K562 (cell line): ENCODE measurements around the gene ADAMTS2. TPM values are rescaled to one million over a fixed set of nuclear protein-coding genes. Genes with fewer than 3 reads are reported as not detected.

Source experiments
- ATAC-seq: fragments of 200-7000 bp; cut with Tn5 transposase; 3 replicates; pipeline ENCODE4 v1.9.1; 2020; ENCODE audit warnings: moderate library complexity
- BruUV-seq: library from RNA; stranded (reverse); fragments of 400-500 nt; replicated peaks from 2 replicates; lab custom pipeline; 2021; lab: Mats Ljungman, UMichigan
- CTCF ChIA-PET: fragments of 300-600 bp; formaldehyde crosslinking; extraction: SDS; loops from one replicate; lab custom pipeline; 2021; ENCODE audit warnings: low intra/inter-chr PET ratio; lab: Yijun Ruan, JAX
- POLR2A ChIA-PET: fragments of 300-600, 350-650 bp; sonication (Branson Sonifier 250); formaldehyde crosslinking; extraction: SDS; loops from one replicate; lab custom pipeline; 2021; ENCODE audit warnings: antibody characterized with exemption, inconsistent platforms; lab: Yijun Ruan, JAX
- DNase-seq, 4 experiments: peaks; one replicate each; pipeline versions ENCODE4 v3.0.0 to v3.0.0-alpha.2; 2011 to 2018; ENCODE audit warnings: low spot score in 3 of 4, mixed read lengths in 3 of 4; ENCODE audit errors: extremely low read depth in 1 of 4
- FAIRE-seq: peaks from 2 replicates; lab custom pipeline; 2011; peaks lifted over from hg19 to GRCh38; lab: Jason Lieb, UNC
- H2AFZ ChIP-seq: 2 replicates; pipeline ENCODE4 v1.6.0; 2011; ENCODE audit warnings: low read depth, low read length, control low read depth, inconsistent platforms
- H3K27ac ChIP-seq: fragments of 200-600 bp; 3 replicates; pipeline ENCODE4 v1.8.0; 2011; ENCODE audit warnings: low read depth, mild to moderate bottlenecking, control low read depth, inconsistent platforms, low read length, moderate library complexity, mixed read lengths; ENCODE audit errors: extremely low read depth
- H3K27me3 ChIP-seq, 2 experiments: fragments of 300-600 bp in 1 of 2; 2 replicates in 1 of 2; 3 replicates in 1 of 2; pipeline versions ENCODE4 v1.6.0 to v1.8.0; 2011; ENCODE audit warnings: inconsistent platforms in 2 of 2, low read length in 2 of 2, mild to moderate bottlenecking in 1 of 2, mixed read lengths in 1 of 2, moderate library complexity in 1 of 2; ENCODE audit not compliant: control insufficient read depth in 2 of 2, insufficient read depth in 2 of 2
- H3K36me3 ChIP-seq: fragments of 300-600 bp; 3 replicates; pipeline ENCODE4 v1.8.0; 2011; ENCODE audit warnings: mild to moderate bottlenecking, low read length, inconsistent platforms; ENCODE audit not compliant: control insufficient read depth, insufficient read depth
- H3K4me1 ChIP-seq, 2 experiments: fragments of 200-600 bp in 1 of 2; replicated peaks in 1 of 2; 2 replicates in 1 of 2; 3 replicates in 1 of 2; pipeline versions ENCODE4 v1.5.1 to v1.8.0; 2011; ENCODE audit warnings: inconsistent platforms in 2 of 2, low read length in 2 of 2, mild to moderate bottlenecking in 1 of 2, mixed read lengths in 1 of 2, moderate library complexity in 1 of 2; ENCODE audit not compliant: control insufficient read depth in 2 of 2, insufficient read depth in 2 of 2
- H3K4me2 ChIP-seq: 2 replicates; pipeline ENCODE4 v1.6.1; 2011; ENCODE audit warnings: low read length, control low read depth, inconsistent platforms, mixed read lengths; ENCODE audit not compliant: insufficient read depth
- H3K4me3 ChIP-seq: fragments of 200-600 bp; sonication (generic), shearing (Covaris generic); 2 replicates; pipeline ENCODE4 v1.5.1; 2016; ENCODE audit warnings: control low read depth, inconsistent platforms
- H3K79me2 ChIP-seq: fragments of 200-600 bp; 3 replicates; pipeline ENCODE4 v1.8.0; 2011; ENCODE audit warnings: low read length, inconsistent platforms; ENCODE audit not compliant: control insufficient read depth, insufficient read depth
- H3K9ac ChIP-seq, 2 experiments: 2 replicates each; pipeline versions ENCODE4 v1.6.0 to v1.6.1; 2011; ENCODE audit warnings: low read depth in 2 of 2, low read length in 2 of 2, control low read depth in 1 of 2, inconsistent platforms in 1 of 2, mild to moderate bottlenecking in 1 of 2, mixed read lengths in 1 of 2; ENCODE audit not compliant: insufficient read depth in 1 of 2
- H3K9me1 ChIP-seq: one replicate; pipeline ENCODE4 v1.6.0; 2011; ENCODE audit warnings: inconsistent platforms, mild to moderate bottlenecking, low read length, moderate library complexity; ENCODE audit not compliant: control insufficient read depth, insufficient read depth
- H3K9me3 ChIP-seq: replicated peaks from 2 replicates; pipeline ENCODE4 v1.5.1; 2011; ENCODE audit warnings: low read depth, low read length, inconsistent platforms; ENCODE audit not compliant: control insufficient read depth, insufficient read depth
- H4K20me1 ChIP-seq: replicated peaks from 2 replicates; pipeline ENCODE4 v1.6.1; 2011; ENCODE audit warnings: low read length, inconsistent platforms, mixed read lengths; ENCODE audit not compliant: control insufficient read depth, insufficient read depth
- BACH1 ChIP-seq: fragments of 200-800 bp; sonication (Bioruptor generic); IDR thresholded peaks from 2 replicates; pipeline ENCODE4 v1.6.1; 2016; ENCODE audit warnings: missing genetic modification characterization, missing compliant biosample characterization
- CBX2 ChIP-seq: fragments of 200-600 bp; sonication (generic); IDR thresholded peaks from one replicate; pipeline ENCODE4 v1.6.1; 2012; ENCODE audit warnings: mild to moderate bottlenecking, low read length, inconsistent platforms; ENCODE audit not compliant: insufficient read depth, poor library complexity, severe bottlenecking
- ELK3 ChIP-seq: fragments of 450-650 bp; formaldehyde crosslinking; IDR thresholded peaks from 2 replicates; pipeline ENCODE4 v1.4.0; 2020; ENCODE audit warnings: mild to moderate bottlenecking
- FOSL1 ChIP-seq: fragments of 200-800 bp; sonication (Bioruptor generic); conservative IDR thresholded peaks from 2 replicates; pipeline ENCODE4 v1.6.1; 2016; ENCODE audit warnings: missing genetic modification characterization, missing compliant biosample characterization
- KAT2B ChIP-seq: IDR thresholded peaks from one replicate; pipeline ENCODE4 v1.6.1; 2012; ENCODE audit warnings: low read depth, mild to moderate bottlenecking, control low read depth, inconsistent platforms, low read length, moderate library complexity
- KLF6 ChIP-seq: fragments of 250-450 bp; sonication (Bioruptor Pico); IDR thresholded peaks from 2 replicates; pipeline ENCODE4 v1.4.0; 2020; ENCODE audit warnings: mild to moderate bottlenecking, moderate library complexity, borderline replicate concordance
- LCOR ChIP-seq: sonication (generic); formaldehyde crosslinking; IDR thresholded peaks from 2 replicates; pipeline ENCODE4 v1.8.0; 2022; ENCODE audit warnings: mild to moderate bottlenecking, missing genetic modification reagents
- MIER1 ChIP-seq: fragments of 450-650 bp; IDR thresholded peaks from 2 replicates; pipeline ENCODE4 v1.6.1; 2016; ENCODE audit warnings: antibody characterized with exemption, mild to moderate bottlenecking, low read depth
- MTA1 ChIP-seq: fragments of 450-650 bp; IDR thresholded peaks from 2 replicates; pipeline ENCODE4 v1.6.1; 2017; ENCODE audit warnings: borderline replicate concordance
- POLR2A ChIP-seq: fragments of 450-650 bp; conservative IDR thresholded peaks from 2 replicates; pipeline ENCODE4 v1.6.1; 2016
- POLR3A ChIP-seq: IDR thresholded peaks from 2 replicates; pipeline ENCODE4 v1.6.1; 2011; ENCODE audit warnings: borderline replicate concordance, mild to moderate bottlenecking, moderate library complexity; ENCODE audit not compliant: insufficient read length, insufficient read depth; ENCODE audit errors: extremely low read depth
- RBM34 ChIP-seq: fragments of 200-400 bp; formaldehyde crosslinking; IDR thresholded peaks from 2 replicates; pipeline ENCODE4 v1.6.1; 2018; ENCODE audit warnings: low read length, borderline replicate concordance; ENCODE audit not compliant: insufficient read depth
- TARDBP ChIP-seq: fragments of 450-650 bp; IDR thresholded peaks from 2 replicates; pipeline ENCODE4 v1.6.1; 2016
- TGIF2 ChIP-seq: sonication (generic); formaldehyde crosslinking; IDR thresholded peaks from 2 replicates; pipeline ENCODE4 v1.8.1; 2022; ENCODE audit warnings: mild to moderate bottlenecking, missing genetic modification reagents, moderate library complexity
- THRA ChIP-seq: fragments of 450-650 bp; IDR thresholded peaks from 2 replicates; pipeline ENCODE4 v1.6.1; 2017; ENCODE audit warnings: mild to moderate bottlenecking, moderate library complexity
- ZEB2 ChIP-seq: fragments of 450-650 bp; IDR thresholded peaks from 2 replicates; pipeline ENCODE4 v1.6.1; 2016
- ZFPM2 ChIP-seq: fragments of 250-450 bp; sonication (Bioruptor Pico); IDR thresholded peaks from 2 replicates; pipeline ENCODE4 v1.5.1; 2022; ENCODE audit warnings: mild to moderate bottlenecking
- ZNF253 ChIP-seq: fragments of 250-450 bp; sonication (Bioruptor Pico); conservative IDR thresholded peaks from 2 replicates; pipeline ENCODE4 v1.6.1; 2021; ENCODE audit warnings: mild to moderate bottlenecking
- ZNF280A ChIP-seq: fragments of 450-650 bp; IDR thresholded peaks from 2 replicates; pipeline ENCODE4 v1.6.1; 2018; ENCODE audit warnings: mild to moderate bottlenecking, low read depth; ENCODE audit not compliant: partially characterized antibody
- ZNF507 ChIP-seq: conservative IDR thresholded peaks from 2 replicates; pipeline ENCODE4 v1.6.1; 2017; ENCODE audit warnings: missing genetic modification characterization, missing compliant biosample characterization
- WGBS: fragments of 100-300 bp; shearing (Covaris generic); methylation state at CpG from one replicate; pipeline ENCODE4 v1.1.6; 2016; ENCODE audit warnings: low coverage, mixed read lengths; ENCODE audit not compliant: insufficient coverage; ENCODE audit errors: missing lambda C conversion rate; 5-methylcytosine and 5-hydroxymethylcytosine counted together
- in situ Hi-C: fragments of 300-500 bp; cut with MboI; formaldehyde crosslinking; loops from 4 replicates; pipeline ENCODE4 v1.15.0; 2018; ENCODE audit warnings: inconsistent platforms, mixed read lengths
- intact Hi-C: fragments of 100-400 bp; cut with micrococcal nuclease; formaldehyde crosslinking; loops from 2 replicates; pipeline ENCODE4 v1.14.2; 2022
- polyA plus RNA-seq, 8 experiments: library from polyadenylated mRNA; depleted of rRNA in 4 of 8; stranded (reverse) in 5 of 8; unstranded in 3 of 8; fragments of >200 nt; fragmentation: Nextera tagmentation in 2 of 8; fragmentation: Illumina TruSeq in 1 of 8; extraction: Ambion mirVana in 2 of 8; extraction: Trizol in 1 of 8; gene quantifications; 2 replicates each; pipeline versions ENCODE4 v1.2.1 to v1.2.3, GENCODE V29; 2011 to 2014; ENCODE audit warnings: inconsistent platforms in 1 of 8, missing spikeins in 1 of 8
- total RNA-seq, 7 experiments: library from RNA; depleted of rRNA in 6 of 7; stranded (reverse); fragments of >200 nt in 6 of 7; fragmentation: Illumina TruSeq in 2 of 7; extraction: Trizol in 2 of 7; gene quantifications; 2 replicates each; pipeline versions ENCODE4 v1.2.1 to v1.2.3, GENCODE V29; 2011 to 2021; ENCODE audit warnings: low replicate concordance in 1 of 7

ADAMTS2 gene
- total and polyA plus RNA-seq, 9 of the 15 experiments (the other 6 are each of a cell fraction or from before 2014, with no cell fraction given): not detected

- CTCF ChIA-PET: interaction anchor here (0.5 kb wide), 1 partner anchor 76 kb away, joined by 3 read pairs; no protein-coding TSS in a partner anchor
- DNase-seq (no peak), FAIRE-seq (no peak)
- WGBS: 2% methylated on average over 25 of the region's 25 CpGs
- H3K79me2 ChIP-seq: no peaks in the 10 kb centered on the region
- no peak overlapping the region for H3K4me3 ChIP-seq
- H3K4me2 ChIP-seq: no peak overlapping the region
- H3K4me1 ChIP-seq: peaks cover 0 to 7% of the 10 kb centered on the region in 2 experiments; a peak in 1 of 5 replicates
- no peak overlapping the region for H3K27ac ChIP-seq
- no peak overlapping the region for H2AFZ ChIP-seq
- in situ Hi-C loops: no loop called here
- TF ChIP-seq TARDBP (no peak), ZFPM2 (CRISPR knock-in tag) (no peak), ZEB2 (no peak), KAT2B (no peak), LCOR (CRISPR knock-in tag) (no peak), BACH1 (tag) (no peak), ZNF507 (tag) (no peak), MTA1 (no peak), MIER1 (no peak), ELK3 (CRISPR knock-in tag) (no peak), TGIF2 (no peak), CBX2 (no peak), POLR2A (no peak), POLR3A (no peak), ZNF253 (CRISPR knock-in tag) (no peak), ZNF280A (no peak), KLF6 (CRISPR knock-in tag) (no peak), FOSL1 (tag) (no peak), THRA (no peak), RBM34 (no peak)
- TF ChIP-seq, all 486 proteins: peak for 0
- no peaks in the 10 kb centered on the region for H4K20me1 ChIP-seq
- H3K9me3 ChIP-seq: no peaks in the 10 kb centered on the region
- ATAC-seq: no peak
- H3K9me1 ChIP-seq: no peaks in the 10 kb centered on the region
- no peak overlapping the region for H3K9ac ChIP-seq
- POLR2A ChIA-PET: no interaction called here
- peaks cover 0 to 72% of the 10 kb centered on the region in 2 experiments; a peak in 2 of 5 replicates for H3K27me3 ChIP-seq
- no TSS peak for BruUV-seq
- intact Hi-C loops: no loop called here
- no peaks in the 10 kb centered on the region for H3K36me3 ChIP-seq
These were observed 219.3 kb downstream of the ADAMTS2 start for GRCh38 chr5:179125789-179126505.
